ENCODE measurements around the gene C18orf54. TPM values are rescaled to one million over a fixed set of nuclear protein-coding genes. Genes with fewer than 3 reads are reported as not detected.
A peak's percentile ranks its signal among the peaks of the same experiment; 100 is the strongest.

C18orf54 gene
- total and polyA plus RNA-seq, 2 donors (not counting 1 experiment from before 2014, with no cell fraction given) = 0.60 to 4.8 TPM

GRCh38 chr18:54358495-54359040 is 862 bp downstream of the C18orf54 start:
- H3K4me2 ChIP-seq (replicated peaks; ENCODE audit: low read depth, low read length, poor library complexity, severe bottlenecking) = peak overlapping the region; percentile 86
- Mint-ChIP-seq H3K4me3 (peak overlapping the region; percentile 92), H3K27me3 (no peaks in the 10 kb centered on the region), H3K9me3 (ENCODE audit: insufficient read depth) (no peaks in the 10 kb centered on the region), H3K27ac (peak overlapping the region; percentile 82), H3K4me1 (peaks cover 17% of the 10 kb centered on the region)
- H3K4me1 ChIP-seq (ENCODE audit: control insufficient read depth in 2 of 2, insufficient read depth in 2 of 2, low read length in 2 of 2) = peaks cover 8 to 9% of the 10 kb centered on the region in 2 donors
- TF ChIP-seq CTCF (IDR thresholded peaks at IDR 0.05) = no peak
- TF ChIP-seq EZH2 (IDR thresholded peaks at IDR 0.05; ENCODE audit: borderline replicate concordance, insufficient read depth, low read depth, low read length, poor library complexity, severe bottlenecking) = no peak
- intact Hi-C loops (cut with micrococcal nuclease) = no loop called here
- POLR2A ChIA-PET = interaction anchor here (1.3 kb wide), 1 partner anchor 136 kb away, joined by 3 read pairs; no protein-coding TSS in a partner anchor
- DNase-seq = no peak
- peak overlapping the region; percentile 93 for H3K9ac ChIP-seq (ENCODE audit: low read length)
- no peak for ATAC-seq (ENCODE audit: low read depth)
- no peaks in the 10 kb centered on the region for H3K27me3 ChIP-seq (replicated peaks in 1 of 4; ENCODE audit: control extremely low read depth in 1 of 4, control insufficient read depth in 3 of 4, insufficient read depth in 4 of 4, low read length in 3 of 4)
- H2AFZ ChIP-seq (ENCODE audit: insufficient read depth, low read depth, low read length, poor library complexity, severe bottlenecking) = peak overlapping the region; percentile 99
- WGBS (ENCODE audit: insufficient coverage) = 3% methylated on average over 16 of the region's 21 CpGs
- no peaks in the 10 kb centered on the region for H4K20me1 ChIP-seq (ENCODE audit: control insufficient read depth, insufficient read depth, low read length, poor library complexity, severe bottlenecking)
- H3K36me3 ChIP-seq (replicated peaks in 1 of 2; ENCODE audit: control extremely low read depth in 1 of 2, control insufficient read depth in 1 of 2, extremely low read depth in 1 of 2, insufficient read depth in 2 of 2, low read length in 1 of 2) = no peaks in the 10 kb centered on the region
- peaks cover 5% of the 10 kb centered on the region for H3K79me2 ChIP-seq (ENCODE audit: control insufficient read depth, insufficient read depth, low read length)
- H3K9me3 ChIP-seq (ENCODE audit: control extremely low read depth in 1 of 3, control insufficient read depth in 2 of 3, insufficient read depth in 1 of 3, low read length in 2 of 3) = no peaks in the 10 kb centered on the region
- CTCF ChIA-PET = interaction anchor here (0.9 to 4.6 kb wide), 5 partner anchors 33 to 141 kb away, joined by 3 to 26 read pairs (median 6); partner anchors contain the start of gene POLI
- H3K27ac ChIP-seq (ENCODE audit: low read length in 2 of 2) = peak overlapping the region in 1 of 2 donors; percentile 80
- H3K4me3 ChIP-seq (ENCODE audit: control extremely low read depth in 1 of 5, extremely low read depth in 1 of 5, insufficient read depth in 1 of 5, low read depth in 2 of 5, low read length in 4 of 5) = peak overlapping the region; percentile 75 to 99 (median 82)

- ChIA-PET POLR2A (no interaction called here), CTCF (interaction anchor here (2.7 to 4.6 kb wide), 2 partner anchors 89 to 136 kb away, joined by 12 to 26 read pairs; partner anchors contain the start of gene POLI)
- Mint-ChIP-seq H3K27ac (no peak overlapping the region), H3K4me3 (peak overlapping the region; percentile 92), H3K9me3 (ENCODE audit: insufficient read depth) (no peaks in the 10 kb centered on the region), H3K4me1 (peaks cover 17% of the 10 kb centered on the region), H3K27me3 (no peaks in the 10 kb centered on the region)
- peaks cover 5% of the 10 kb centered on the region for H3K79me2 ChIP-seq (ENCODE audit: control insufficient read depth, insufficient read depth, low read length)
- H3K27ac ChIP-seq (ENCODE audit: low read length in 2 of 2) = no peak overlapping the region
- H3K4me1 ChIP-seq (ENCODE audit: control insufficient read depth in 2 of 2, insufficient read depth in 2 of 2, low read length in 2 of 2) = peaks cover 8 to 9% of the 10 kb centered on the region in 2 donors
- TF ChIP-seq EZH2 (IDR thresholded peaks at IDR 0.05; ENCODE audit: borderline replicate concordance, insufficient read depth, low read depth, low read length, poor library complexity, severe bottlenecking) = no peak
- TF ChIP-seq CTCF (IDR thresholded peaks at IDR 0.05) = no peak
- H3K4me2 ChIP-seq (replicated peaks; ENCODE audit: low read depth, low read length, poor library complexity, severe bottlenecking) = peak overlapping the region; percentile 86
- no peak overlapping the region for H3K9ac ChIP-seq (ENCODE audit: low read length)
- DNase-seq (no peak), ATAC-seq (ENCODE audit: low read depth) (no peak)
- intact Hi-C loops (cut with micrococcal nuclease) = no loop called here
- WGBS (ENCODE audit: insufficient coverage) = 100% methylated on average over 2 of the region's 6 CpGs
- no peaks in the 10 kb centered on the region for H3K27me3 ChIP-seq (replicated peaks in 1 of 4; ENCODE audit: control extremely low read depth in 1 of 4, control insufficient read depth in 3 of 4, insufficient read depth in 4 of 4, low read length in 3 of 4)
- no peaks in the 10 kb centered on the region for H4K20me1 ChIP-seq (ENCODE audit: control insufficient read depth, insufficient read depth, low read length, poor library complexity, severe bottlenecking)
- H3K36me3 ChIP-seq (replicated peaks in 1 of 2; ENCODE audit: control extremely low read depth in 1 of 2, control insufficient read depth in 1 of 2, extremely low read depth in 1 of 2, insufficient read depth in 2 of 2, low read length in 1 of 2) = no peaks in the 10 kb centered on the region
- H3K4me3 ChIP-seq (ENCODE audit: control extremely low read depth in 1 of 5, extremely low read depth in 1 of 5, insufficient read depth in 1 of 5, low read depth in 2 of 5, low read length in 4 of 5) = no peak overlapping the region
- no peaks in the 10 kb centered on the region for H3K9me3 ChIP-seq (ENCODE audit: control extremely low read depth in 1 of 3, control insufficient read depth in 2 of 3, insufficient read depth in 1 of 3, low read length in 2 of 3)
- no peak overlapping the region for H2AFZ ChIP-seq (ENCODE audit: insufficient read depth, low read depth, low read length, poor library complexity, severe bottlenecking)
Observed at GRCh38 chr18:54359233-54359632, 1.5 kb downstream of the C18orf54 start.
